SIG-M5 treated with dmso at 0.1 percent for 504 hours (cell line): ENCODE measurements around the gene ELL3.
A peak's percentile ranks its signal among the peaks of the same experiment; 100 is the strongest.

ENCODE experiments used
- DNase-seq: peaks from one replicate; lab custom pipeline; 2025; ENCODE audit not compliant: unreplicated experiment; lab: John Stamatoyannopoulos, UW

The ELL3 gene

GRCh38 chr15:43792761-43793476 lies 16.2 kb upstream of the ELL3 start:
- peak; percentile 22 for DNase-seq

DNA sequence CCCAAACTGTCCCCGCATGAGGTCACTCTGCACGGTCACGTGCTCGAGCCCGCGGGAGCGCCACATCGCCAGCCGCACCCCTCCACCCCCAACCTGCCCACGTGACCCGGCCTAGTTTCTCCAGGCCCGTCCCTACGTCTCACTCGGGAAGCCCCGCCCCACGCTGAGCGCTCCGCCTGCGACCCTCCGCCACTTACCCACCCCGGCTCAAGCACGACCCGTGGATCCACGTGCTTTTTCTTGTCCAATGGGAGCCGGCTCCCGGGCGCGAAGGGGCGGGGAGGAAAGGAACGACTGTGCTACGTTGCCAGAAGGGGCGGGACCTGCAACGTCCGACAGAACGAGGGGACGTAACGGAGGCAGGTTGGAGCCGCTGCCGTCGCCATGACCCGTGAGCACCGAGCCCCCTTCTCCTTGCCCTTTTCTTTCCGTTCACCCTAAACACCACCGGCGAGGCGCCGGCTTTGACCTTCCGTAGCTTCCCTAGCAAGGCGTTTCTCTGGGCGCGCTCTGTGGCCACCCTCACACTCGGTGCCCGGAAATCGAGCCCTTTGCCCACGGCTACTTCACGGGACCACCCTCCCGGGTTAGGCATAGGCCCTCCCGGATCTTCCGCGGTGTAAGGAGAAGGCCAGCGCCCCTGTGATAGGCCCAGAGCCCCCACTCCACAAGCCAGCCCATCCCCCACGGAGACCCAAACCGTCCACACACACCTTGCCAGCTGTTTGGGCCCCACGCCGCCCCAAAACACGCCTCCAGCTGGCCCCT lies 15.4 kb upstream of the ELL3 start, which contains the start of gene SERF2:
Gene SERF2 (plus strand): TSS at position 328 of the 768 bp plus-strand sequence. CDS start 57 bp downstream, at position 385.
- DNase-seq, result peak; percentile 96

DNA sequence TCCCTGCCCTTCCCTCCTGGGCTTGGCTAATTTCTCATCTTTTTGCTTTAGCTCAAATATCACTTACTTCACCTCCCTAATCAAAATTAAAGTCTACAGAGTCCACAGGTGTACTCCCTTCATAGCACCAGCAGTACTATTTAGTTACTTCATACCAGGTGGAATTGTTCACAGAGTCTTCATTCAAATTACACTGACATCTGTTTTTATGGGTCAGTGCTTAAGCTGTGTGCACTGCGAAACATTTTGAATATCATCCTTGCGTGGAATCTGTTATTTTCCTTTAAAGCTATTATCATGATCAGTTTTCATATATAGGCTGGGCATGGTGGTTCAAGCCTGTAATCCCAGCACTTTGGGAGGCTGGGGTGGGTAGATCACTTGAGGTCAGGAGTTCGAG lies 12.6 kb upstream of the ELL3 start:
- no peak for DNase-seq

GRCh38 chr15:43779016-43779415 lies 2.2 kb upstream of the ELL3 start:
- no peak for DNase-seq

DNA sequence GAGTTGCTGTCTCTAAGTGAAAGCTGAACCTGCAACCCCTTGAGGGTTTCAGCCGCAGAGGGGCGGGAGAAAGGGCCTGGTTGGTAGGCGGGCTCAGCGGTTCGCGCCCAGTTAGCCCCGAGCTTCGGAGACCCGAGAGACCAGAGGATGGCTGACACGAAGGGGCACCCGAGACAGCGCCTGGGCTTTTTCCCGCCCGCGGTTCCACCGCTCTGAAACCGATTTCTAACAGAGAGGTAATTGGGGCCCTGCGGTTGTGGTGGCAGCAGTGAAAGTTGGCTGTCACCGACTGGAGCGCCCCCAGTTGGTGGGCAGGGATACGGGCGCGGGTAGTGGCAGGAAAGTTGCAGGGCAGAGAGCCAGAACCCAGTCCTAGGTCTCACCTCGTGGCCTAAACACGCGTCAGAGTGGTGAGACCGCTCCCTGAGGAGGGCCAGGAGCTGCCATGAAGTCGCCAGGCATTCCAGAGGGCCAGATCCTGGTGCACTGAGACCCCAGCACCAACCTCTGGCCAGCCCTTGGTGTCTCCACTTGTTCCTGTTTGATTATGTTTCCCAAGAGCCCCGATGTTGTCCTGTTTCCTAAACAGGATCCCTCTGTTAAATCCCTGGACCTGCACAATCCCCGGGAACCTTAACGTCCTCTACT lies 625 bp upstream of the ELL3 start:
- peak; percentile 75 for DNase-seq

- no peak for DNase-seq
These were observed 557 bp downstream of the ELL3 start for GRCh38 chr15:43776101-43776717.

GRCh38 chr15:43775411-43775965 lies 1.3 kb downstream of the ELL3 start:
- DNase-seq, result no peak

- no peak for DNase-seq
These were observed 2.7 kb downstream of the ELL3 start for GRCh38 chr15:43774062-43774461.

DNA sequence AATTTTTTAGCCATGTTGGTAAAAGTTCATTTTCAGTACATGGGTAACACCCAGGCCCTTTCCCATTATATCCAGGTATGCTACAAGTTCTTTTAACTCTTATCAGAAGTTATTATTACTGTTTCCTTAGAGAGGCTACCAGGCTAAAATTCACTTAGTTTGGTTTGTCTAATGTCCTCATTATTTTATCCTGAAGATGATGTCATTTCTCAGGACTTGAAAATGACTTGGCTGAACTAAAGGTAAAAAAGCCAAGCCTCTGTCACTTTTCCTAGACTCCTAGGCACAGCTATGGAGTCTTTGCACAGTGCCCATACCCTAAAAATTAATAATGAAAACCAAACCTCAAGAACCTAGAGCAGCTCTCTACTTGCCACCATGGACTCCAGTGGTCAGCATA lies 4.1 kb downstream of the ELL3 start:
- no peak for DNase-seq

- no peak for DNase-seq
These were observed 5.0 kb downstream of the ELL3 start for GRCh38 chr15:43771816-43772215.

- DNase-seq, result peak; percentile 73
These were observed 7.1 kb downstream of the ELL3 start for GRCh38 chr15:43769584-43770228.

- DNase-seq, result no peak
These were observed 12.8 kb downstream of the ELL3 start for GRCh38 chr15:43763819-43764446.

DNA sequence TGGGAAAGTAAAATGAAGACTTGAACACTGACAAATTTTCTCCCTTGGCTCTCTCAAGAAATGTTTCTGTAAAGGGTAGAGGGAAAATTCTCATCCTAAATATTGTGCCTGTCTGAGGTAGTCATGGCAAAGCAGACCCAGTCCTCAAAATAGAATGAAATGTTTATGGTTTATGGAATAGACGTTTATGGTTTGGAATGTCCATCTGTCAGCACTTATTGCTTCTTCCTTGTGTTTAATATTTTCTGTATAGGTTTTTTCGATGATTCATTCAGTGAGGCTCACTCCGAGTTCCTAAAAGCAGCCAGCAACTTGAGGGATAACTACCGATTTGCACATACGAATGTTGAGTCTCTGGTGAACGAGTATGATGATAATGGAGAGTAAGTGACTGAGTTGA lies 13.9 kb downstream of the ELL3 start:
- DNase-seq, result no peak

GRCh38 chr15:43751885-43752284 lies 24.9 kb downstream of the ELL3 start:
- no peak for DNase-seq

GRCh38 chr15:43749690-43750345 lies 26.9 kb downstream of the ELL3 start:
- no peak for DNase-seq

- DNase-seq, result peak; percentile 18
These were observed 28.4 kb downstream of the ELL3 start for GRCh38 chr15:43748376-43748775.

GRCh38 chr15:43746903-43747309 lies 29.9 kb downstream of the ELL3 start:
- peak; percentile 44 for DNase-seq

DNA sequence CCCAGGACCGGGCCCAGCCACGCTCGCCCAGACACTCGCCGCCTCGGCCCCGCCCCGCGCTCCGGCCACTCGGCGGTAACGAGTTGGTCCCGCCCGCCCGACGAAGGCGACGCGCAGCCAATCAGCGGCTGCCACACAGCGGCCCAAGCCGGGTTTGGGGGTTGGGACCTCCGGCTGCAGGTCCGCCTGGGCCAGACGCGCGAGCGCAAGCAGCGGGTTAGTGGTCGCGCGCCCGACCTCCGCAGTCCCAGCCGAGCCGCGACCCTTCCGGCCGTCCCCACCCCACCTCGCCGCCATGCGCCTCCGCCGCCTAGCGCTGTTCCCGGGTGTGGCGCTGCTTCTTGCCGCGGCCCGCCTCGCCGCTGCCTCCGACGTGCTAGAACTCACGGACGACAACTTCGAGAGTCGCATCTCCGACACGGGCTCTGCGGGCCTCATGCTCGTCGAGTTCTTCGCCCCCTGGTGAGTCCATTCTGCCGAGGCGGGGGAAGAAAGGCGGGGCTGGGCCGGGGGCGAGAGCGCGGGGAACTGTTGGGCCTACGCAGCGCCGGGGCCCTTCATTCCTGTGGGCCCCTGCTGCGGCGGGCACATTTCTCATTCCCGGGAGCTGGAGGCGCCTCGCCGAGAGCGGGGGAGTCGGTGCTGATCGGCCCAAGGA lies 30.4 kb downstream of the ELL3 start, which contains the start of gene PDIA3:
Gene PDIA3 (plus strand): TSS at position 194 of the 658 bp plus-strand sequence. CDS start 102 bp downstream, at position 296.
- peak; percentile 67 for DNase-seq

DNA sequence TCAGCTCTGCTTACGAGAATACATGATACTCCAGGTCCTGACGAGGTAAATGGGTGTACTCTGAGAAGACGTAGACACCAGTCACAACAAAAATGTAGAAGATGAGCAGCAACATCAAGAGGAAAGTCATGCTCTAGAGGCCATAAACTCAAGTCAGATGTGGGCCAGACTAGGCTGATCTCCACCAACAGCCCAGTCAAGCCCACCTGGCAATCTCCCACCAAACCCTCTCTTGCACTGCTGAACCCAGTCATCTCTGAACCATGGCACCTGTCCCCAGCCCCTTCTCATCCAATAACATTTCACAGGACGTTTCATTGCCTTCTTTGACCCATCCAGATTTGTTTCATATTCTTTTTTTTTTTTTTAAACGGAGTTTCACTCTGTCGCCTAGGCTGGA lies 41.4 kb downstream of the ELL3 start:
- DNase-seq, result no peak
